Tibial nerve (tissue), 4 donors: ENCODE measurements around the gene MBOAT1. TPM values are rescaled to one million over a fixed set of nuclear protein-coding genes. Genes with fewer than 3 reads are reported as not detected.
"Not testable (repeated sequence)": the region's sequence is repeated elsewhere in the genome, so short reads cannot be mapped to it uniquely, and the experiment has no call there.

Experiments
- DNase-seq, 2 donors: peaks; one replicate each; pipeline ENCODE4 v3.0.0-alpha.2; 2019; ENCODE audit warnings: low spot score in 2 of 2
- H3K27ac ChIP-seq, 4 donors: fragments of 200-600 bp; sonication (generic) in 3 of 4; one replicate each; pipeline ENCODE4 v1.5.1; 2017 to 2019; ENCODE audit warnings: mild to moderate bottlenecking in 1 of 4
- H3K27me3 ChIP-seq, 2 donors: fragments of 200-600 bp; sonication (generic) in 1 of 2; one replicate each; pipeline versions ENCODE4 v1.5.1 to v1.6.0; 2017 to 2019
- H3K36me3 ChIP-seq, 3 donors: fragments of 200-600 bp; sonication (generic); one replicate each; pipeline ENCODE4 v1.5.1; 2018 to 2019
- H3K4me1 ChIP-seq, 4 donors: fragments of 200-600 bp; sonication (generic) in 3 of 4; one replicate each; pipeline ENCODE4 v1.5.1; 2017 to 2019
- H3K4me3 ChIP-seq, 4 donors: fragments of 200-600 bp; sonication (generic) in 3 of 4; one replicate each; pipeline ENCODE4 v1.5.1; 2017 to 2019; ENCODE audit warnings: mild to moderate bottlenecking in 1 of 4, moderate library complexity in 1 of 4
- H3K9me3 ChIP-seq, 4 donors: fragments of 200-600 bp; sonication (generic) in 3 of 4; one replicate each; pipeline ENCODE4 v1.5.1; 2017 to 2019
- EP300 ChIP-seq, 2 donors: sonication (generic); formaldehyde crosslinking; IDR thresholded peaks; one replicate each; pipeline ENCODE4 v1.6.1; 2017; ENCODE audit warnings: antibody characterized with exemption in 2 of 2, mild to moderate bottlenecking in 1 of 2
- POLR2A ChIP-seq, 2 donors: fragments of 450-650 bp; IDR thresholded peaks; one replicate each; pipeline ENCODE4 v1.6.1; 2017; ENCODE audit warnings: antibody characterized with exemption in 2 of 2, mild to moderate bottlenecking in 2 of 2, moderate library complexity in 2 of 2
- WGBS, 2 donors: methylation state at CpG; one replicate each; pipeline ENCODE4 v1.1.5; 2018; 5-methylcytosine and 5-hydroxymethylcytosine counted together
- total RNA-seq, 4 donors: library from RNA; depleted of rRNA; stranded (reverse); fragments of >200 nt; gene quantifications; one replicate each; pipeline ENCODE4 v1.1.0, GENCODE V29; 2016
- TF ChIP-seq, protein P1 (sequence below), 5 experiments: fragments of 200-600 bp in 3 of 5; fragments of 450-650 bp in 2 of 5; sonication (generic) in 3 of 5; IDR thresholded peaks; one replicate each; pipeline ENCODE4 v1.5.1; 2016 to 2019; ENCODE audit warnings: antibody characterized with exemption in 5 of 5, mild to moderate bottlenecking in 3 of 5, moderate library complexity in 2 of 5

MBOAT1 gene
- total RNA-seq, 4 donors from 2014 or later: 12.3 to 25.6 (median 19.2) TPM

DNA sequence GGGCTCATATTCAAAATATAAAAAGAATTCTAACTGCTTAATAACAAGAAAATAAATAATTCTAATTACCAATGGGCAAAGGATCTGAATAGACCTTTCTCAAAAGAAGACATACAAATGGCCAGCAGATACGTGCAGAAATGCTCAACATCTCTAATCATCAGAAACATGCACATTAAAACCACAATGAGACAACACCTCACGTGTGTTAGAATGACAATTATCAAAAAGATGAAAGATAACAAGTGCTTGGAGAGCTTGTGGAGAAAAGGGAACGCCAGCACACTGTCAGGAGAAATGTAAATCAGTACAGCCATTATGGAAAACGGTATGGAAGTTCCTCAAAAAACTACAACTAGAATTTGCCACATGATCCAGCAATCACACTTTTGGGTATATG is 53.6 kb downstream of the MBOAT1 start:
- peak overlapping the region in 2 of 4 donors; percentile 37 to 78 for H3K27ac ChIP-seq
- WGBS, 2 donors: 83 to 91% methylated on average over 4 of the region's 4 CpGs
- DNase-seq: no peak
- peaks cover 0 to 61% (median 16%) of the 10 kb centered on the region in 4 donors for H3K4me1 ChIP-seq
- H3K4me3 ChIP-seq: no peak overlapping the region
- H3K36me3 ChIP-seq: no peaks in the 10 kb centered on the region
- no peaks in the 10 kb centered on the region for H3K27me3 ChIP-seq
- TF ChIP-seq POLR2A (IDR thresholded peaks at IDR 0.05) (no peak), EP300 (IDR thresholded peaks at IDR 0.05) (no peak)
- TF ChIP-seq, protein P1, sequence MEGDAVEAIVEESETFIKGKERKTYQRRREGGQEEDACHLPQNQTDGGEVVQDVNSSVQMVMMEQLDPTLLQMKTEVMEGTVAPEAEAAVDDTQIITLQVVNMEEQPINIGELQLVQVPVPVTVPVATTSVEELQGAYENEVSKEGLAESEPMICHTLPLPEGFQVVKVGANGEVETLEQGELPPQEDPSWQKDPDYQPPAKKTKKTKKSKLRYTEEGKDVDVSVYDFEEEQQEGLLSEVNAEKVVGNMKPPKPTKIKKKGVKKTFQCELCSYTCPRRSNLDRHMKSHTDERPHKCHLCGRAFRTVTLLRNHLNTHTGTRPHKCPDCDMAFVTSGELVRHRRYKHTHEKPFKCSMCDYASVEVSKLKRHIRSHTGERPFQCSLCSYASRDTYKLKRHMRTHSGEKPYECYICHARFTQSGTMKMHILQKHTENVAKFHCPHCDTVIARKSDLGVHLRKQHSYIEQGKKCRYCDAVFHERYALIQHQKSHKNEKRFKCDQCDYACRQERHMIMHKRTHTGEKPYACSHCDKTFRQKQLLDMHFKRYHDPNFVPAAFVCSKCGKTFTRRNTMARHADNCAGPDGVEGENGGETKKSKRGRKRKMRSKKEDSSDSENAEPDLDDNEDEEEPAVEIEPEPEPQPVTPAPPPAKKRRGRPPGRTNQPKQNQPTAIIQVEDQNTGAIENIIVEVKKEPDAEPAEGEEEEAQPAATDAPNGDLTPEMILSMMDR (IDR thresholded peaks at IDR 0.05): no peak
- no peaks in the 10 kb centered on the region for H3K9me3 ChIP-seq

DNA sequence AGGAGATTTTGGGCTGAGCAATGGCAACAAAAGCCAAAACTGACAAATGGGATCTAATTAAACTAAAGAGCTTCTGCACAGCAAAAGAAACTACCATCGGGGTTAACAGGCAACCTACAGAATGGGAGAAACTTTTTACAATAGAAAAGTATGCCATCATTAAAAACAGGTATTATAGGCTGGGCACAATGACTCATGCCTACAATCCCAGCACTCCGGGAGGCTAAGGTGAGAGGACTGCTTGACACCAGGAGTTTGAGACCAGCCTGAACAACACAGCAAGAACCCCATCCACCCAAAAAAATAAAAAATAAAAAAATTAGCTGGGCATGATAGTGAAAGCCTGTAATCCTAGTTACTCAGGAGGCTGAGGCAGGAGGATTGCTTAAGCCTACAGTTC is 55.4 kb downstream of the MBOAT1 start:
- whole genome bisulfite sequencing, 2 donors: 86 to 88% methylated on average over 2 of the region's 2 CpGs
- peaks cover 0 to 55% (median 14%) of the 10 kb centered on the region in 4 donors for H3K4me1 ChIP-seq
- no peak for DNase-seq
- TF ChIP-seq EP300 (IDR thresholded peaks at IDR 0.05): no peak
- H3K27ac ChIP-seq: no peak overlapping the region
- no peak overlapping the region for H3K4me3 ChIP-seq
- H3K27me3 ChIP-seq: no peaks in the 10 kb centered on the region
- H3K9me3 ChIP-seq: no peaks in the 10 kb centered on the region
- no peaks in the 10 kb centered on the region for H3K36me3 ChIP-seq

DNA sequence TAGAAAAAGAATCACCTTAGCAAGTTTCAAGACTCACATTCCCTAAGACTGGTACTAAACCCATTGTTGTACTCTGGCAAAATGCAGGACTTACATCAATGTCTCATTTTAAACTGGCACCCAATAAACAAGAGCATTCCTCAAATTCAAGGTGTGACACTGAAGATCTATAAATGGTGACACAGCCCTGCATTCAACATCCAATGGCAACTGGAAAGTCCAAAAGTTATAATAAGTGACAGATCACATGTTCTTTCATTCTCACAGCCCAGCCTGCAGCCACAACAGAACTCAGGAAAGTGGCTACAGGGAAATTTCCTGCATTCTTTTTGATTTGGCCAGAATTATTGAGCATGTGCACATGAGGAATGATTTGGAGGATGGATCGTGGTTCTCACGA is 57.5 kb downstream of the MBOAT1 start:
- DNase-seq: no peak
- TF ChIP-seq POLR2A (IDR thresholded peaks at IDR 0.05) (no peak), EP300 (IDR thresholded peaks at IDR 0.05) (no peak)
- TF ChIP-seq, protein P1 (IDR thresholded peaks at IDR 0.05): no peak
- Histone ChIP-seq H3K4me3 (no peak overlapping the region), H3K36me3 (peaks cover 0 to 12% (median 0%) of the 10 kb centered on the region in 3 donors), H3K4me1 (peaks cover 0 to 39% (median 5%) of the 10 kb centered on the region in 4 donors), H3K27me3 (no peaks in the 10 kb centered on the region), H3K27ac (no peak overlapping the region), H3K9me3 (no peaks in the 10 kb centered on the region)
- WGBS, 2 donors: 86 to 93% methylated on average over 2 of the region's 2 CpGs

DNA sequence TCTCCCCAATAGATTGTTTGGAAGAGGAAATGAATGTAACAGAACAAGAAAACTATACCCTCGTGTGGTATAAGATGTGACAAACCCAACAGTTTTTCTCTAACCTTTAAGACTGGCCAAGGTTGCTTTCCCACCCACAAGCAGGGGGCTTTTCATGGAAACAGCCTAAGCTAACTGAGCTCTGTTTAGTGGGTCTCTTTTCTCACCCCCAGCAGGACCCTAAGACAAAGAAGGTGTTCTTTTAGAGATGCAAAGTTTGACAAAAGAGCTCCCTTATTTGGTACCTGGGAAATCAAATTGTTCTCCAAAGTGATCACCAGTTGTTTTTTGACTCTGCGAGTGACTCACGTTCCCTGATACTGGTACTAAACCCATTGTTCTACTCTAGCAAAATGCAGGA is 59.1 kb downstream of the MBOAT1 start:
- Histone ChIP-seq H3K36me3 (peaks cover 0 to 18% (median 0%) of the 10 kb centered on the region in 3 donors), H3K27ac (no peak overlapping the region), H3K4me3 (no peak overlapping the region), H3K27me3 (no peaks in the 10 kb centered on the region), H3K9me3 (no peaks in the 10 kb centered on the region), H3K4me1 (peaks cover 0 to 32% (median 0%) of the 10 kb centered on the region in 4 donors)
- DNase-seq: no peak
- 81 to 83% methylated on average over 3 of the region's 3 CpGs for WGBS, 2 donors
- TF ChIP-seq EP300 (IDR thresholded peaks at IDR 0.05) (no peak), POLR2A (IDR thresholded peaks at IDR 0.05) (no peak)
- TF ChIP-seq, protein P1 (IDR thresholded peaks at IDR 0.05): no peak

DNA sequence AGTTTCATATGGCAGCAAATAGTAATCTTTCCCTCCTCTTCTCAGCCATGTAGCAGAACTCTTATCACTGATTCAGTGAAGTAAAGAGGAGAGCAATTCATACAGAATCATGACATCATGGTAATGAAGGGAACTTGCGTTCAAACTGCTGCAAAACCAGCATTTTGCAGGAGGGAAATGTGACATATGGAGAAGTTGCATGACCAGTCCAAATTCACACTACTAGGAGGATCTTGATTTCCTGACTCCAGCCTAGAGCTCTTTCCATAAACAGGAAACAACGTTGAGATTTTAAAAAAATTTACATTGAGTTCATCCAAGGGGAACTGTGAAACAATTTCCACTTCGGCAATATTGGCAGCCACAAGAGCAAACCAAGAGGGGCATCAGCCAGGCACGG is 63.8 kb downstream of the MBOAT1 start:
- DNase-seq: no peak
- Histone ChIP-seq H3K9me3 (no peaks in the 10 kb centered on the region), H3K27ac (no peak overlapping the region), H3K4me1 (peaks cover 0 to 13% (median 0%) of the 10 kb centered on the region in 4 donors), H3K36me3 (peaks cover 0 to 42% (median 6%) of the 10 kb centered on the region in 3 donors), H3K4me3 (no peak overlapping the region), H3K27me3 (no peaks in the 10 kb centered on the region)
- WGBS, 2 donors: 72 to 79% methylated on average over 4 of the region's 4 CpGs
- TF ChIP-seq, protein P1 (IDR thresholded peaks at IDR 0.05): no peak
- TF ChIP-seq EP300 (IDR thresholded peaks at IDR 0.05) (no peak), POLR2A (IDR thresholded peaks at IDR 0.05) (no peak)

DNA sequence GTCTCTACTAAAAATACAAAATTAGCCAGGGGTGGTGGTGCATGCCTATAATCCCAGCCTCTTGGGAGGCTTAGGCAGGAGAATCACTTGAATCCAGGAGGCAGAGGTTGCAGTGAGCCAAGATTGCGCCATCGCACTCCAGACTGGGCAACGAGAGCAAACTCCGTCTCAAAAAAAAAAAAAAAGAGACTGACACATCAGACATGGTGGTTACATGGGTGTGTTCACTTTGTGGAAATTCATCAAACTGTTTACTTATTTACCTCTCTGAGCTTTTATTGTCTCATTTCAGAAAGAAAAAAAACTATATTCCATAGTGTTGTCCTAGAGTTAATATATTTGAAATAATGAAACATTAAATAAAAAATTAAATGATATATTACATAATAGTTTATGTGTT is 64.8 kb downstream of the MBOAT1 start:
- no peak for DNase-seq
- Histone ChIP-seq H3K27me3 (no peaks in the 10 kb centered on the region), H3K4me3 (no peak overlapping the region), H3K4me1 (peaks cover 0 to 13% (median 0%) of the 10 kb centered on the region in 4 donors), H3K9me3 (no peaks in the 10 kb centered on the region), H3K27ac (no peak overlapping the region), H3K36me3 (peaks cover 0 to 52% (median 6%) of the 10 kb centered on the region in 3 donors)
- TF ChIP-seq POLR2A (IDR thresholded peaks at IDR 0.05) (no peak), EP300 (IDR thresholded peaks at IDR 0.05) (no peak)
- TF ChIP-seq, protein P1 (IDR thresholded peaks at IDR 0.05): no peak
- WGBS, 2 donors: 86 to 92% methylated on average over 4 of the region's 4 CpGs

DNA sequence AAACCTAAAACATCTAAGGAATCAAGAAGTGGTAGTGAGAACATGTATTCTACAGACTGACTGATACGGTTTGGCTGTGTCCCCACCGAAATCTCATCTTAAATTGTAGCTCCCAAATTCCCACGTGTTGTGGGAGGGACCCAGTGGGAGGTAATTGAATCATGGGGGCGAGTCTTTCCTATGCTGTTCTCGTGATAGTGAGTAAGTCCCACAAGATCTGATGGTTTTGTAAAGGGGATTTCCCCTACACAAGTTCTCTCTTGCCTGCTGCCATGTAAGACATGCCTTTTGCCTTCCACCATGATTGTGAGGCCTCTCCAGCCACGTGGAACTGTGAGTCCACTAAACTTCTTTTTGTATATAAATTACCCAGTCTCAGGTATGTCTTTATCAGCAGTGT is 65.4 kb downstream of the MBOAT1 start:
- H3K4me3 ChIP-seq, DNase-seq, H3K27me3 ChIP-seq, H3K27ac ChIP-seq, H3K9me3 ChIP-seq: not testable (repeated sequence)
- Histone ChIP-seq H3K36me3 (peaks cover 0 to 58% (median 6%) of the 10 kb centered on the region in 3 donors), H3K4me1 (peaks cover 0 to 13% (median 0%) of the 10 kb centered on the region in 4 donors)
- WGBS, 2 donors: 86 to 90% methylated on average over 6 of the region's 6 CpGs
